NB4 (cell line): ENCODE data around the gene ANTXR1.

ENCODE experiments used
- MYC ChIP-seq: IDR thresholded peaks from 2 replicates; pipeline ENCODE4 v1.6.1; 2011; ENCODE audit warnings: low read depth, low read length
- POLR2A ChIP-seq: IDR thresholded peaks from 2 replicates; pipeline ENCODE4 v1.6.1; 2011; ENCODE audit warnings: mild to moderate bottlenecking; ENCODE audit not compliant: insufficient read length; ENCODE audit errors: extremely low read depth
- TF ChIP-seq, protein P1 (sequence below): IDR thresholded peaks from one replicate; pipeline ENCODE4 v1.5.1; 2012; ENCODE audit warnings: low read depth, low read length
- TF ChIP-seq, protein P2 (sequence below): IDR thresholded peaks from 2 replicates; pipeline ENCODE4 v1.6.1; 2011; ENCODE audit warnings: low read depth, low read length

DNA sequence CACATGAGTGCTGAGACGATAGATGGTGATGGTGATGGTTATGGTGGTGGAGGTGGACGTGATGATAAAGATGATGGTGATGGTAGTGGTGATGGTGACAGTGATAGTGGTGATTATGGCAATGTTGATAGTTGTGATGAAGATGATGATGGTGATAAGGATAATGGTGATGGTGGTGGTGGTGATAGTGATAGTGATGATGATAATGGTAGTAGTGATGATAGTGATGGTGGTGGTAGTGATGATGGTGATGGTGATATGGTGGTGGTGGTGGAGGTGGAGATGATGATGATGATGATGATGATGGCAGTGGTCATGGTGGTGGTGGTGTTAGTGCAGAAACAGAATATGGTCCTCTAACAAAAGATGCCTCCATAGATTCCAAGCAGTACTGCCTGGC, 10.3 kb downstream of the ANTXR1 start:
- TF ChIP-seq POLR2A = no peak
- TF ChIP-seq, protein P1, sequence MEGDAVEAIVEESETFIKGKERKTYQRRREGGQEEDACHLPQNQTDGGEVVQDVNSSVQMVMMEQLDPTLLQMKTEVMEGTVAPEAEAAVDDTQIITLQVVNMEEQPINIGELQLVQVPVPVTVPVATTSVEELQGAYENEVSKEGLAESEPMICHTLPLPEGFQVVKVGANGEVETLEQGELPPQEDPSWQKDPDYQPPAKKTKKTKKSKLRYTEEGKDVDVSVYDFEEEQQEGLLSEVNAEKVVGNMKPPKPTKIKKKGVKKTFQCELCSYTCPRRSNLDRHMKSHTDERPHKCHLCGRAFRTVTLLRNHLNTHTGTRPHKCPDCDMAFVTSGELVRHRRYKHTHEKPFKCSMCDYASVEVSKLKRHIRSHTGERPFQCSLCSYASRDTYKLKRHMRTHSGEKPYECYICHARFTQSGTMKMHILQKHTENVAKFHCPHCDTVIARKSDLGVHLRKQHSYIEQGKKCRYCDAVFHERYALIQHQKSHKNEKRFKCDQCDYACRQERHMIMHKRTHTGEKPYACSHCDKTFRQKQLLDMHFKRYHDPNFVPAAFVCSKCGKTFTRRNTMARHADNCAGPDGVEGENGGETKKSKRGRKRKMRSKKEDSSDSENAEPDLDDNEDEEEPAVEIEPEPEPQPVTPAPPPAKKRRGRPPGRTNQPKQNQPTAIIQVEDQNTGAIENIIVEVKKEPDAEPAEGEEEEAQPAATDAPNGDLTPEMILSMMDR = no peak
- TF ChIP-seq, protein P2, sequence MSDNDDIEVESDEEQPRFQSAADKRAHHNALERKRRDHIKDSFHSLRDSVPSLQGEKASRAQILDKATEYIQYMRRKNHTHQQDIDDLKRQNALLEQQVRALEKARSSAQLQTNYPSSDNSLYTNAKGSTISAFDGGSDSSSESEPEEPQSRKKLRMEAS = no peak
- TF ChIP-seq MYC = no peak
